T-helper 1 cell treated with Interleukin-12 subunit alpha and Interleukin-12 subunit beta and Interleukin-4 antibody, amounts not matched to agents 30 ng/mL and 1 ng/mL, for 36 hours (primary cell): ENCODE measurements around the gene TRIM13. TPM values are rescaled to one million over a fixed set of nuclear protein-coding genes. Genes with fewer than 3 reads are reported as not detected.
"Not testable (repeated sequence)": the region's sequence is repeated elsewhere in the genome, so short reads cannot be mapped to it uniquely, and the experiment has no call there.

ENCODE experiments used
- intact Hi-C: fragments of 100-400 bp; cut with micrococcal nuclease; formaldehyde crosslinking; loops from one replicate; pipeline ENCODE4 v1.15.1; 2024
- total RNA-seq: library from RNA; stranded (reverse); gene quantifications from 2 replicates; pipeline ENCODE4 v1.2.3, GENCODE V29; 2022

Gene TRIM13
- total RNA-seq: 18.4 and 20.4 TPM in 2 replicates

GRCh38 chr13:49996951-49997895 is at the start of gene TRIM13:
Gene TRIM13 (plus strand): TSS chr13:49997042. CDS start chr13:50011941, 14,899 bp downstream.
- intact Hi-C loops: loop anchor here (1.0 to 10.0 kb wide), 21 partner anchors 35 to 1692 kb away; partner anchors contain the start of genes CAB39L, INTS6, KPNA3 and RB1

GRCh38 chr13:49948777-49949270 is 48.0 kb upstream of the TRIM13 start:
- intact Hi-C loops: not testable (repeated sequence)

- intact Hi-C loops: no loop called here
Measured at GRCh38 chr13:49951754-49952535, 44.9 kb upstream of the TRIM13 start.

- intact Hi-C loops: no loop called here
Measured at GRCh38 chr13:49953560-49953959, 43.3 kb upstream of the TRIM13 start.

GRCh38 chr13:49954674-49955455 is 42.0 kb upstream of the TRIM13 start:
- intact Hi-C loops: no loop called here

GRCh38 chr13:49956131-49956530 is 40.7 kb upstream of the TRIM13 start:
- intact Hi-C loops: no loop called here

GRCh38 chr13:49958321-49958720 is 38.5 kb upstream of the TRIM13 start:
- intact Hi-C loops: no loop called here

GRCh38 chr13:49967456-49967855 is 29.4 kb upstream of the TRIM13 start:
- intact Hi-C loops: no loop called here

GRCh38 chr13:49972709-49973108 is 24.1 kb upstream of the TRIM13 start:
- intact Hi-C loops: loop anchor here (10.0 kb wide), 1 partner anchor 642 kb away; no protein-coding TSS in a partner anchor

GRCh38 chr13:49975826-49976225 is 21.0 kb upstream of the TRIM13 start:
- intact Hi-C loops: loop anchor here (1.0 to 10.0 kb wide), 9 partner anchors 40 to 1149 kb away; partner anchors contain the start of gene SPRYD7

- intact Hi-C loops: loop anchor here (1.0 to 10.0 kb wide), 9 partner anchors 40 to 1148 kb away; partner anchors contain the start of gene SPRYD7
Measured at GRCh38 chr13:49976314-49977258, 20.3 kb upstream of the TRIM13 start.

GRCh38 chr13:49977992-49978391 is 18.9 kb upstream of the TRIM13 start:
- intact Hi-C loops: loop anchor here (2.0 to 10.0 kb wide), 3 partner anchors 145 to 1147 kb away; no protein-coding TSS in a partner anchor

- intact Hi-C loops: no loop called here
Measured at GRCh38 chr13:49980266-49980665, 16.6 kb upstream of the TRIM13 start.

- intact Hi-C loops: no loop called here
Measured at GRCh38 chr13:49985129-49985528, 11.7 kb upstream of the TRIM13 start.

GRCh38 chr13:49986471-49986870 is 10.4 kb upstream of the TRIM13 start:
- intact Hi-C loops: no loop called here

- intact Hi-C loops: loop anchor here (10.0 kb wide), 2 partner anchors 724 to 1686 kb away; partner anchors contain the start of gene RB1
Measured at GRCh38 chr13:49990612-49991011, 6.2 kb upstream of the TRIM13 start.

- intact Hi-C loops: loop anchor here (10.0 kb wide), 2 partner anchors 722 to 1688 kb away; partner anchors contain the start of gene RB1
Measured at GRCh38 chr13:49993111-49993510, 3.7 kb upstream of the TRIM13 start.

- intact Hi-C loops: loop anchor here (10.0 kb wide), 2 partner anchors 721 to 1689 kb away; partner anchors contain the start of gene RB1
Measured at GRCh38 chr13:49993666-49994065, 3.2 kb upstream of the TRIM13 start.

- intact Hi-C loops: loop anchor here (1.0 to 10.0 kb wide), 10 partner anchors 37 to 1691 kb away; partner anchors contain the start of genes CAB39L, INTS6, KPNA3 and RB1
Measured at GRCh38 chr13:49995625-49996101, 1.2 kb upstream of the TRIM13 start.
